Activated CD4-positive, alpha-beta T cell treated with anti-CD3 and anti-CD28 coated beads, Interleukin-2, amount 50 U/mL, for 24 hours (primary cell): ENCODE data around the gene DROSHA.

Experiments used
- DNase-seq, 2 donors: peaks; one replicate each; pipeline ENCODE4 v3.0.0-alpha.2; 2020; ENCODE audit warnings: low read depth in 1 of 2, low spot score in 1 of 2

The DROSHA gene

GRCh38 chr5:31531543-31531887 lies 378 bp downstream of the DROSHA start:
- DNase-seq: no peak

GRCh38 chr5:31530541-31531265 lies 1.2 kb downstream of the DROSHA start:
- DNase-seq: no peak

GRCh38 chr5:31523041-31523440 lies 8.9 kb downstream of the DROSHA start:
- DNase-seq: no peak

- no peak for DNase-seq
Measured at GRCh38 chr5:31516802-31517201, 15.1 kb downstream of the DROSHA start.

GRCh38 chr5:31511305-31511704 lies 20.6 kb downstream of the DROSHA start:
- DNase-seq: no peak

- no peak for DNase-seq
Measured at GRCh38 chr5:31504529-31504928, 27.4 kb downstream of the DROSHA start.

GRCh38 chr5:31502506-31502905 lies 29.4 kb downstream of the DROSHA start:
- no peak for DNase-seq

- no peak for DNase-seq
Measured at GRCh38 chr5:31500256-31500655, 31.6 kb downstream of the DROSHA start.

GRCh38 chr5:31496891-31497290 lies 35.0 kb downstream of the DROSHA start:
- no peak for DNase-seq

- DNase-seq: no peak
Measured at GRCh38 chr5:31496301-31496700, 35.6 kb downstream of the DROSHA start.

- DNase-seq: no peak
Measured at GRCh38 chr5:31495336-31495735, 36.6 kb downstream of the DROSHA start.

- no peak for DNase-seq
Measured at GRCh38 chr5:31492869-31493268, 39.0 kb downstream of the DROSHA start.

GRCh38 chr5:31487506-31487905 lies 44.4 kb downstream of the DROSHA start:
- no peak for DNase-seq

GRCh38 chr5:31486441-31486840 lies 45.5 kb downstream of the DROSHA start:
- no peak for DNase-seq

- no peak for DNase-seq
Measured at GRCh38 chr5:31485376-31486207, 46.3 kb downstream of the DROSHA start.

- DNase-seq: no peak
Measured at GRCh38 chr5:31481531-31482165, 50.2 kb downstream of the DROSHA start.

GRCh38 chr5:31479706-31480105 lies 52.2 kb downstream of the DROSHA start:
- no peak for DNase-seq

GRCh38 chr5:31478901-31479300 lies 53.0 kb downstream of the DROSHA start:
- no peak for DNase-seq

GRCh38 chr5:31477971-31478370 lies 53.9 kb downstream of the DROSHA start:
- no peak for DNase-seq

GRCh38 chr5:31477516-31477915 lies 54.4 kb downstream of the DROSHA start:
- DNase-seq: no peak

- no peak for DNase-seq
Measured at GRCh38 chr5:31476738-31477141, 55.2 kb downstream of the DROSHA start.

- DNase-seq: no peak
Measured at GRCh38 chr5:31471916-31472315, 60.0 kb downstream of the DROSHA start.
